HUES48 (cell line): Measurements from ENCODE around the gene NPAS2.

ENCODE experiments used
- H3K27ac ChIP-seq: one replicate; pipeline ENCODE4 v1.7.0; 2013; ENCODE audit warnings: low read depth, low read length, inconsistent platforms
- H3K27me3 ChIP-seq: 2 replicates; pipeline ENCODE4 v1.6.1; 2013; ENCODE audit warnings: mild to moderate bottlenecking, low read length; ENCODE audit not compliant: control insufficient read depth, insufficient read depth
- H3K36me3 ChIP-seq: 2 replicates; pipeline ENCODE4 v1.6.1; 2013; ENCODE audit warnings: low read length; ENCODE audit not compliant: control insufficient read depth, insufficient read depth
- H3K4me1 ChIP-seq: 2 replicates; pipeline ENCODE4 v1.6.1; 2013; ENCODE audit warnings: mild to moderate bottlenecking, low read length; ENCODE audit not compliant: control insufficient read depth, insufficient read depth
- H3K4me3 ChIP-seq: 2 replicates; pipeline ENCODE4 v1.5.1; 2013; ENCODE audit warnings: mild to moderate bottlenecking, low read depth, low read length
- H3K9ac ChIP-seq: 2 replicates; pipeline ENCODE4 v1.6.1; 2013; ENCODE audit warnings: mild to moderate bottlenecking, low read depth, low read length, moderate library complexity
- H3K9me3 ChIP-seq: 2 replicates; pipeline ENCODE4 v1.6.1; 2013; ENCODE audit warnings: low read length; ENCODE audit not compliant: control insufficient read depth, insufficient read depth

NPAS2 gene

DNA sequence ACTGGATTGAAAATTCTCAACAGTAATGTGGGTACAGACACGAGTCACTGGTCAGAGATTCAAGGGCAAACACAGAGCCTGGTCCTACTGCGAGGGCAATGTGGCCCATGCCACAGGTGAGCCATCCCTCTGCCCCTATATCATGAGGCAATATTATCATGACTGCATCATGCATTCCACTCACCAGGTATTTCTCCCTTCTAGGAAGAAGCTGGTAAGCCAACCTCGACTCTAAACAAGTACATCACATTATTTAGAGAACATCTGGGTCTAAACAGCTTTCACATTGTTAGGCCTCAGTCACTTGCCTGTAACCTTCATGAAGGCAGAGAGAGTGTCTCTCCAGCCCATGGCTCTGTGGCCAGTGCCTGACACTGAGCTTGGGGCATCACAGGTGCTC is 167.6 kb downstream of the NPAS2 start:
- no peak overlapping the region for H3K9ac ChIP-seq
- no peaks in the 10 kb centered on the region for H3K27me3 ChIP-seq
- no peaks in the 10 kb centered on the region for H3K36me3 ChIP-seq
- H3K4me1 ChIP-seq = peaks cover 4% of the 10 kb centered on the region; the same call in 1 of the 2 replicates
- H3K9me3 ChIP-seq = no peaks in the 10 kb centered on the region
- H3K4me3 ChIP-seq = no peak overlapping the region
- no peak overlapping the region for H3K27ac ChIP-seq

- no peaks in the 10 kb centered on the region for H3K36me3 ChIP-seq
- no peak overlapping the region for H3K4me3 ChIP-seq
- H3K4me1 ChIP-seq = peaks cover 4% of the 10 kb centered on the region; the same call in 1 of the 2 replicates
- H3K9me3 ChIP-seq = no peaks in the 10 kb centered on the region
- no peaks in the 10 kb centered on the region for H3K27me3 ChIP-seq
- no peak overlapping the region for H3K9ac ChIP-seq
- no peak overlapping the region for H3K27ac ChIP-seq
Observed at GRCh38 chr2:100987974-100988373, 168.0 kb downstream of the NPAS2 start.

GRCh38 chr2:100988630-100989417 is 168.9 kb downstream of the NPAS2 start:
- H3K4me1 ChIP-seq = peaks cover 4% of the 10 kb centered on the region; the same call in 1 of the 2 replicates
- no peaks in the 10 kb centered on the region for H3K27me3 ChIP-seq
- no peak overlapping the region for H3K4me3 ChIP-seq
- H3K9me3 ChIP-seq = no peaks in the 10 kb centered on the region
- no peak overlapping the region for H3K27ac ChIP-seq
- no peaks in the 10 kb centered on the region for H3K36me3 ChIP-seq
- H3K9ac ChIP-seq = no peak overlapping the region

DNA sequence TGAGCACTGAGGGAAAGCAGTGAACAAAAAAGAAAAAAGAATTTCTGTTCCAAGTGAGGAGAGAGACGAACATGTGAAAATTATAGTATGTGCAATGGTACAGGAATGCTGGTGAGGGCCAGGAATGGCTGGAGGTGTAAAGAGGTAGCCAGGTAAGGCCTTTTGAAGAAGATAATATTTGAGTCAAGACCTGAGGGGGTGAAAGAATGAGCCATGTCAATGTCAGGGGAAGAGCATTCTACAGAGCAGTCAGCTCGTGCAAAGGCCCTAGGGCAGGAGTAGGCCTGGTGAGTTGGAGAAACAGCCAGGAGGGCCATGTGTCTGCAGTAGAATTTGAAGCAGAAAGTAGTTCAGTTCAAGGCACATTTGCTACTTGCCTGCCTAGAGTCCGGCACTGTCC is 169.7 kb downstream of the NPAS2 start:
- no peaks in the 10 kb centered on the region for H3K27me3 ChIP-seq
- no peak overlapping the region for H3K9ac ChIP-seq
- no peak overlapping the region for H3K27ac ChIP-seq
- peaks cover 4% of the 10 kb centered on the region; the same call in 1 of the 2 replicates for H3K4me1 ChIP-seq
- H3K9me3 ChIP-seq = no peaks in the 10 kb centered on the region
- H3K36me3 ChIP-seq = no peaks in the 10 kb centered on the region
- no peak overlapping the region for H3K4me3 ChIP-seq

DNA sequence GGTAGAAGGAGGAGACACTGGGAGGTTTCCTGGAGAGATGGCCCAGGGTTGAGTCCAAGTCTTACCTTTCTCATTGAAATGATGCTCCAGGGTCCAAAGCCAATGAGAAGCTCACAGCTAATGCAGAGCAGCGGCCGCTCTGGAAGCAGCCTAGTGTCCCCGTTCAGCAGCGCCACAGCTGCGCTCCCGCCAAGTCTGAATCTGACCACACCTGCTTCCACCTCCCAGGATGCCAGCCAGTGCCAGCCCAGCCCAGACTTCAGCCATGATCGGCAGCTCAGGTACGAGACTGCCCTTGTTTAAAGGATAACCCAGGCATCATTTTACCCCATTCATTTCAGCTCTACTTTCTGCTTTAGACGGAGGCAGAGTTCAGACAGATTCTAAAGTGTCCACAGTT is 170.2 kb downstream of the NPAS2 start:
- H3K9me3 ChIP-seq = no peaks in the 10 kb centered on the region
- H3K4me3 ChIP-seq = no peak overlapping the region
- no peak overlapping the region for H3K27ac ChIP-seq
- no peak overlapping the region for H3K9ac ChIP-seq
- H3K36me3 ChIP-seq = no peaks in the 10 kb centered on the region
- H3K4me1 ChIP-seq = peaks cover 4% of the 10 kb centered on the region; the same call in 1 of the 2 replicates
- H3K27me3 ChIP-seq = no peaks in the 10 kb centered on the region

- H3K4me1 ChIP-seq = peaks cover 4% of the 10 kb centered on the region; the same call in 1 of the 2 replicates
- H3K27ac ChIP-seq = no peak overlapping the region
- no peak overlapping the region for H3K4me3 ChIP-seq
- H3K36me3 ChIP-seq = no peaks in the 10 kb centered on the region
- no peak overlapping the region for H3K9ac ChIP-seq
- no peaks in the 10 kb centered on the region for H3K9me3 ChIP-seq
- no peaks in the 10 kb centered on the region for H3K27me3 ChIP-seq
Observed at GRCh38 chr2:100990650-100991403, 170.9 kb downstream of the NPAS2 start.

DNA sequence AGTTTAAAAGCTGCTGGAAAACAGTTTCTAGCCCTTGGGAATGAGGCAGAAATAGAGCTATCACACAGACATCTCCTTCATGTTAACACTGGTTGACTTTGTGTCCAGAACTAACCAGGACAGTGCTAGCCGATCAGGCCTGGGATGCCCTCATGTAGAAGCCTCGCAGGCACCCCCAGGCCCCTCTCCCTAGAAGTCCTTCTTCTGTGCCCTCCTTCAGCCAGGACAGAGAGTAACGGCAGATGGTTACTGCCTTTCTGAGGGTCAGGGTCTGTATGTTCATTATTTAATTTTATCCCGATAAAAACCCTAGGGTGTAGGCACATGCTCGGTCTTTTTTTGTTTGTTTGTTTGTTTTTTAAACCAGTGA is 171.4 kb downstream of the NPAS2 start:
- Histone ChIP-seq H3K27ac (no peak overlapping the region), H3K4me3 (no peak overlapping the region), H3K36me3 (no peaks in the 10 kb centered on the region), H3K4me1 (peaks cover 4% of the 10 kb centered on the region; the same call in 1 of the 2 replicates), H3K9ac (no peak overlapping the region), H3K27me3 (no peaks in the 10 kb centered on the region), H3K9me3 (no peaks in the 10 kb centered on the region)

DNA sequence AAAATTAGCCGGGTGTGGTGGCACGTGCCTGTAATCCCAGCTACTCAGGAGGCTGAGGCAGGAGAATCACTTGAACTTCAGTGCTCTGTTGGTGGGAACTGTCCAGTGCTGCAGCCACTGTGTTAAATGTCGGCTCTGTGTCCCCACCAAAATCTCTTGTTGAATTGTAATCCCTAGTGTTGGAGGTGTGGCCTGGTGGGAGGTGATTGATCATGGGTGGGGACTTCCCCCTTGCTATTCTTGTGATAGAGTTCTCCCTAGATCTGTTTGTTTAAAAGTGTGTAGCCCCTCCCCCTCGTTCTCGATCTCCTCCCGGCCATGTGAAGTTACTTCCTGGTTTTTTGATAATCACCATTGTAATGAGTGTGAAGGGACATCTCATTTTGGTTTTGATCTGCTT is 172.3 kb downstream of the NPAS2 start:
- H3K36me3 ChIP-seq = no peaks in the 10 kb centered on the region
- H3K4me3 ChIP-seq = no peak overlapping the region
- H3K9ac ChIP-seq = no peak overlapping the region
- H3K27me3 ChIP-seq = no peaks in the 10 kb centered on the region
- peaks cover 4% of the 10 kb centered on the region; the same call in 1 of the 2 replicates for H3K4me1 ChIP-seq
- H3K9me3 ChIP-seq = no peaks in the 10 kb centered on the region
- no peak overlapping the region for H3K27ac ChIP-seq

GRCh38 chr2:100993294-100993693 is 173.4 kb downstream of the NPAS2 start:
- peaks cover 4% of the 10 kb centered on the region; the same call in 1 of the 2 replicates for H3K4me1 ChIP-seq
- H3K27me3 ChIP-seq = no peaks in the 10 kb centered on the region
- H3K9ac ChIP-seq = no peak overlapping the region
- H3K27ac ChIP-seq = no peak overlapping the region
- H3K9me3 ChIP-seq = no peaks in the 10 kb centered on the region
- no peaks in the 10 kb centered on the region for H3K36me3 ChIP-seq
- no peak overlapping the region for H3K4me3 ChIP-seq

DNA sequence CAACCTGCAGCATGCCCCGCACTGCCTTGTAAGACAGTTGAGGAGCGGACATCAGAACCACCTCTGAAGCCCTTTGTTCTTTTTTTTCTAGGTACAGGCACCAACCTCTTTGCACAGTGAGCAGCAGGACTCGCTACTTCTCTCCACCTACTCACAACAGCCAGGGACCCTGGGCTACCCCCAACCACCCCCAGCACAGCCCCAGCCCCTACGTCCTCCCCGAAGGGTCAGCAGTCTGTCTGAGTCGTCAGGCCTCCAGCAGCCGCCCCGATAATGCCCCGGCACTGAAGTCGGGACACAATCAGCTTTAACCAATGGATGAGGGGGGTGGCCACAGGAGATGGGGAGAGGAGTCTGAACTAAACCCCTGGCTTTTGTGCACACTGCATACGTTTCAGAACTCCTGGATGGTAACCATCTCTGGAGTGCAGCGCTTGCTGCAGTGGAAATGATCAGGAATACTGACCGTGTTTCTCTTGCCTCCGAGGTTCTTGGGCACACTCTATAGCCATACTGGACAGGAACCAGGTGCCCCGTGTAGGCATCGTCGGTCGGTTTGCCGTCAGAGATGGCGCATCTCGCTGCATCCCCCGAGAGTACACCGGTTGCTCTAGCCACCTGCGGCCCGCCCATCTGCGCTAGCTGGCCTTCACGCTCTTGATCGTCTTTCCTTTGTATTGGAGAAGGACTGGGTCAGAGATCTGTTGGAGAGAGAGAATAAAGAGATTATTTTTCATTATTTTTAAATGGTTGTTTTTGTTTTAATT is 175.6 kb downstream of the NPAS2 start:
- H3K36me3 ChIP-seq = no peaks in the 10 kb centered on the region
- H3K27me3 ChIP-seq = no peaks in the 10 kb centered on the region
- H3K4me3 ChIP-seq = no peak overlapping the region
- H3K9me3 ChIP-seq = no peaks in the 10 kb centered on the region
- H3K9ac ChIP-seq = no peak overlapping the region
- H3K27ac ChIP-seq = no peak overlapping the region
- peaks cover 4% of the 10 kb centered on the region; the same call in 1 of the 2 replicates for H3K4me1 ChIP-seq
